Glutamatergic neuron (in vitro differentiated cells): Measurements from ENCODE around the gene PACRG. TPM values are rescaled to one million over a fixed set of nuclear protein-coding genes. Genes with fewer than 3 reads are reported as not detected.

ENCODE experiments used
- DNase-seq: peaks from one replicate; pipeline ENCODE4 v3.0.0; 2022
- H3K27ac Mint-ChIP-seq: one replicate; pipeline ENCODE4 v1.8.0; 2020; ENCODE audit warnings: mild to moderate bottlenecking, mixed read lengths, inconsistent platforms; ENCODE audit not compliant: unreplicated experiment
- H3K27me3 Mint-ChIP-seq: one replicate; pipeline ENCODE4 v1.8.0; 2020; ENCODE audit warnings: mild to moderate bottlenecking, moderate library complexity, mixed read lengths, inconsistent platforms; ENCODE audit not compliant: unreplicated experiment
- H3K36me3 Mint-ChIP-seq: one replicate; pipeline ENCODE4 v1.8.0; 2020; ENCODE audit warnings: mild to moderate bottlenecking, mixed read lengths, inconsistent platforms; ENCODE audit not compliant: unreplicated experiment
- H3K4me1 Mint-ChIP-seq: one replicate; pipeline ENCODE4 v1.8.0; 2020; ENCODE audit warnings: mild to moderate bottlenecking, low read depth, mixed read lengths, inconsistent platforms; ENCODE audit not compliant: unreplicated experiment
- H3K4me3 Mint-ChIP-seq: one replicate; pipeline ENCODE4 v1.8.0; 2020; ENCODE audit warnings: mild to moderate bottlenecking, mixed read lengths, inconsistent platforms; ENCODE audit not compliant: unreplicated experiment
- H3K9me3 Mint-ChIP-seq: one replicate; pipeline ENCODE4 v1.8.0; 2020; ENCODE audit warnings: mild to moderate bottlenecking, moderate library complexity, mixed read lengths, inconsistent platforms; ENCODE audit not compliant: unreplicated experiment
- CTCF ChIP-seq: fragments of 200-600 bp; sonication (generic); IDR thresholded peaks from one replicate; pipeline ENCODE4 v1.5.0; 2021; ENCODE audit not compliant: partially characterized antibody, unreplicated experiment
- total RNA-seq: library from RNA; stranded (reverse); fragmentation: NEBNext Ultra II Directional; extraction: Animal tissue kit (Norgen Biotek cat#: 25700); gene quantifications from one replicate; pipeline ENCODE4 v1.2.1, GENCODE V29; 2021; ENCODE audit not compliant: unreplicated experiment

PACRG gene
- total RNA-seq, 1 donor from 2014 or later = not detected

GRCh38 chr6:162711376-162711775, 16.4 kb upstream of the PACRG start:
- peaks cover 12% of the 10 kb centered on the region for H3K4me1 Mint-ChIP-seq
- no peaks in the 10 kb centered on the region for H3K9me3 Mint-ChIP-seq
- H3K27ac Mint-ChIP-seq = no peak overlapping the region
- DNase-seq = no peak
- H3K27me3 Mint-ChIP-seq = no peaks in the 10 kb centered on the region
- no peak for TF ChIP-seq CTCF
- peaks cover 3% of the 10 kb centered on the region for H3K36me3 Mint-ChIP-seq
- no peak overlapping the region for H3K4me3 Mint-ChIP-seq

- Mint-ChIP-seq H3K4me3 (no peak overlapping the region), H3K36me3 (peaks cover 3% of the 10 kb centered on the region), H3K27ac (no peak overlapping the region), H3K9me3 (no peaks in the 10 kb centered on the region), H3K4me1 (peaks cover 12% of the 10 kb centered on the region), H3K27me3 (no peaks in the 10 kb centered on the region)
- no peak for DNase-seq
- no peak for TF ChIP-seq CTCF
Observed at GRCh38 chr6:162712694-162713093, 15.1 kb upstream of the PACRG start.

- Mint-ChIP-seq H3K36me3 (peaks cover 2% of the 10 kb centered on the region), H3K4me1 (peaks cover 14% of the 10 kb centered on the region), H3K9me3 (no peaks in the 10 kb centered on the region), H3K27me3 (no peaks in the 10 kb centered on the region), H3K27ac (peak overlapping the region; percentile 81), H3K4me3 (no peak overlapping the region)
- TF ChIP-seq CTCF = no peak
- DNase-seq = no peak
Observed at GRCh38 chr6:162713974-162714780, 13.6 kb upstream of the PACRG start.

- no peak overlapping the region for H3K4me3 Mint-ChIP-seq
- no peak for TF ChIP-seq CTCF
- H3K9me3 Mint-ChIP-seq = no peaks in the 10 kb centered on the region
- peaks cover 15% of the 10 kb centered on the region for H3K4me1 Mint-ChIP-seq
- no peak for DNase-seq
- H3K36me3 Mint-ChIP-seq = no peaks in the 10 kb centered on the region
- no peaks in the 10 kb centered on the region for H3K27me3 Mint-ChIP-seq
- no peak overlapping the region for H3K27ac Mint-ChIP-seq
Observed at GRCh38 chr6:162715601-162716000, 12.2 kb upstream of the PACRG start.

GRCh38 chr6:162719528-162719927, 8.2 kb upstream of the PACRG start:
- Mint-ChIP-seq H3K36me3 (no peaks in the 10 kb centered on the region), H3K9me3 (no peaks in the 10 kb centered on the region), H3K4me1 (peaks cover 11% of the 10 kb centered on the region), H3K27me3 (peaks cover 3% of the 10 kb centered on the region), H3K27ac (no peak overlapping the region), H3K4me3 (no peak overlapping the region)
- TF ChIP-seq CTCF = no peak
- DNase-seq = no peak
